Esophagus squamous epithelium (tissue), 5 donors: ENCODE results near the gene HNF1A. TPM values are rescaled to one million over a fixed set of nuclear protein-coding genes. Genes with fewer than 3 reads are reported as not detected.
A peak's percentile ranks its signal among the peaks of the same experiment; 100 is the strongest.

Experiments used
- DNase-seq: peaks from one replicate; lab custom pipeline; 2025; lab: John Stamatoyannopoulos, UW
- H3K27ac ChIP-seq, 4 donors: fragments of 200-600 bp; sonication (generic); one replicate each; pipeline ENCODE4 v1.5.1; 2016 to 2019; ENCODE audit warnings: mild to moderate bottlenecking in 1 of 4
- H3K27me3 ChIP-seq, 4 donors: fragments of 200-600 bp; sonication (generic); 1 replicate in 3 of 4; 2 replicates in 1 of 4; pipeline versions ENCODE4 v1.5.1 to v1.6.0; 2017 to 2021; ENCODE audit warnings: antibody characterized with exemption in 1 of 4
- H3K36me3 ChIP-seq, 3 donors: fragments of 200-600 bp; sonication (generic); one replicate each; pipeline ENCODE4 v1.5.1; 2016 to 2019
- H3K4me1 ChIP-seq, 3 donors: fragments of 200-600 bp; sonication (generic); one replicate each; pipeline ENCODE4 v1.5.1; 2017 to 2019
- H3K4me3 ChIP-seq, 4 donors: fragments of 200-600 bp; sonication (generic); 1 replicate in 3 of 4; 2 replicates in 1 of 4; pipeline ENCODE4 v1.5.1; 2016 to 2019; ENCODE audit warnings: mild to moderate bottlenecking in 2 of 4, moderate library complexity in 1 of 4
- H3K9me3 ChIP-seq, 3 donors: fragments of 200-600 bp; sonication (generic); one replicate each; pipeline ENCODE4 v1.5.1; 2016 to 2019
- POLR2A ChIP-seq, 4 donors: fragments of 450-650 bp; IDR thresholded peaks; one replicate each; pipeline ENCODE4 v1.6.1; 2017; ENCODE audit warnings: antibody characterized with exemption in 4 of 4, mild to moderate bottlenecking in 4 of 4, moderate library complexity in 3 of 4
- WGBS, 2 donors: methylation state at CpG; one replicate each; pipeline ENCODE4 v1.1.5; 2018; 5-methylcytosine and 5-hydroxymethylcytosine counted together
- intact Hi-C: fragments of 100-400 bp; cut with DNase I; formaldehyde crosslinking; loops from one replicate; pipeline ENCODE4 v1.15.0; 2022
- total RNA-seq, 4 donors: library from RNA; depleted of rRNA; stranded (reverse); fragments of >200 nt; gene quantifications; one replicate each; pipeline ENCODE4 v1.1.0, GENCODE V29; 2016
- TF ChIP-seq, protein P1 (sequence below), 6 experiments: fragments of 450-650 bp in 4 of 6; fragments of 200-600 bp in 2 of 6; sonication (generic) in 2 of 6; IDR thresholded peaks; one replicate each; pipeline ENCODE4 v1.5.1; 2016 to 2019; ENCODE audit warnings: antibody characterized with exemption in 6 of 6, mild to moderate bottlenecking in 4 of 6, moderate library complexity in 4 of 6
- donor health status: DM: yes; HTN: yes; CAD: no.

HNF1A gene, protein sequence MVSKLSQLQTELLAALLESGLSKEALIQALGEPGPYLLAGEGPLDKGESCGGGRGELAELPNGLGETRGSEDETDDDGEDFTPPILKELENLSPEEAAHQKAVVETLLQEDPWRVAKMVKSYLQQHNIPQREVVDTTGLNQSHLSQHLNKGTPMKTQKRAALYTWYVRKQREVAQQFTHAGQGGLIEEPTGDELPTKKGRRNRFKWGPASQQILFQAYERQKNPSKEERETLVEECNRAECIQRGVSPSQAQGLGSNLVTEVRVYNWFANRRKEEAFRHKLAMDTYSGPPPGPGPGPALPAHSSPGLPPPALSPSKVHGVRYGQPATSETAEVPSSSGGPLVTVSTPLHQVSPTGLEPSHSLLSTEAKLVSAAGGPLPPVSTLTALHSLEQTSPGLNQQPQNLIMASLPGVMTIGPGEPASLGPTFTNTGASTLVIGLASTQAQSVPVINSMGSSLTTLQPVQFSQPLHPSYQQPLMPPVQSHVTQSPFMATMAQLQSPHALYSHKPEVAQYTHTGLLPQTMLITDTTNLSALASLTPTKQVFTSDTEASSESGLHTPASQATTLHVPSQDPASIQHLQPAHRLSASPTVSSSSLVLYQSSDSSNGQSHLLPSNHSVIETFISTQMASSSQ
- not detected for total RNA-seq

DNA sequence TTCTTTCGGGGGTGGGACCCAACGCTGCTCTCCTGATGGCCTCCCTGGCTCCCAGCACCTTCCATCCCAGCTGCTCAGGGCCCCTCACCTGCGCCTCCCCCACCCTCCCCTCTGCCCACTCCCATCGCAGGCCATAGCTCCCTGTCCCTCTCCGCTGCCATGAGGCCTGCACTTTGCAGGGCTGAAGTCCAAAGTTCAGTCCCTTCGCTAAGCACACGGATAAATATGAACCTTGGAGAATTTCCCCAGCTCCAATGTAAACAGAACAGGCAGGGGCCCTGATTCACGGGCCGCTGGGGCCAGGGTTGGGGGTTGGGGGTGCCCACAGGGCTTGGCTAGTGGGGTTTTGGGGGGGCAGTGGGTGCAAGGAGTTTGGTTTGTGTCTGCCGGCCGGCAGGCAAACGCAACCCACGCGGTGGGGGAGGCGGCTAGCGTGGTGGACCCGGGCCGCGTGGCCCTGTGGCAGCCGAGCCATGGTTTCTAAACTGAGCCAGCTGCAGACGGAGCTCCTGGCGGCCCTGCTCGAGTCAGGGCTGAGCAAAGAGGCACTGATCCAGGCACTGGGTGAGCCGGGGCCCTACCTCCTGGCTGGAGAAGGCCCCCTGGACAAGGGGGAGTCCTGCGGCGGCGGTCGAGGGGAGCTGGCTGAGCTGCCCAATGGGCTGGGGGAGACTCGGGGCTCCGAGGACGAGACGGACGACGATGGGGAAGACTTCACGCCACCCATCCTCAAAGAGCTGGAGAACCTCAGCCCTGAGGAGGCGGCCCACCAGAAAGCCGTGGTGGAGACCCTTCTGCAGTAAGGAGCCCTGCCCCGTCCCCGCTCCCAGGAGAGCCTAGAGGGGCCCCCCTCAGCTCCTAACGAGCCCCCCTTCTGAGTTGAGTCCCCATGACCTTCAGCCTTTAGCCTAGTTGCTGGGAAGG, at the start of gene HNF1A:
TSS of gene HNF1A (plus strand) at position 248 of the 924 bp plus-strand sequence. CDS start at position 474, 226 bp downstream.
- Histone ChIP-seq H3K36me3 (no peaks in the 10 kb centered on the region), H3K27me3 (peaks cover 0 to 5% (median 0%) of the 10 kb centered on the region in 4 donors), H3K4me3 (no peak within 1 kb of the TSS), H3K9me3 (no peaks in the 10 kb centered on the region), H3K4me1 (no peaks in the 10 kb centered on the region), H3K27ac (peak within 1 kb of the TSS in 3 of 4 donors; percentile 38 to 53 (median 50))
- 71 to 76% methylated on average over 10 to 12 of the region's 40 CpGs for WGBS, 2 donors
- no peak for TF ChIP-seq POLR2A (IDR thresholded peaks at IDR 0.05)
- TF ChIP-seq, protein P1, sequence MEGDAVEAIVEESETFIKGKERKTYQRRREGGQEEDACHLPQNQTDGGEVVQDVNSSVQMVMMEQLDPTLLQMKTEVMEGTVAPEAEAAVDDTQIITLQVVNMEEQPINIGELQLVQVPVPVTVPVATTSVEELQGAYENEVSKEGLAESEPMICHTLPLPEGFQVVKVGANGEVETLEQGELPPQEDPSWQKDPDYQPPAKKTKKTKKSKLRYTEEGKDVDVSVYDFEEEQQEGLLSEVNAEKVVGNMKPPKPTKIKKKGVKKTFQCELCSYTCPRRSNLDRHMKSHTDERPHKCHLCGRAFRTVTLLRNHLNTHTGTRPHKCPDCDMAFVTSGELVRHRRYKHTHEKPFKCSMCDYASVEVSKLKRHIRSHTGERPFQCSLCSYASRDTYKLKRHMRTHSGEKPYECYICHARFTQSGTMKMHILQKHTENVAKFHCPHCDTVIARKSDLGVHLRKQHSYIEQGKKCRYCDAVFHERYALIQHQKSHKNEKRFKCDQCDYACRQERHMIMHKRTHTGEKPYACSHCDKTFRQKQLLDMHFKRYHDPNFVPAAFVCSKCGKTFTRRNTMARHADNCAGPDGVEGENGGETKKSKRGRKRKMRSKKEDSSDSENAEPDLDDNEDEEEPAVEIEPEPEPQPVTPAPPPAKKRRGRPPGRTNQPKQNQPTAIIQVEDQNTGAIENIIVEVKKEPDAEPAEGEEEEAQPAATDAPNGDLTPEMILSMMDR (IDR thresholded peaks at IDR 0.05), result no peak
- no peak for DNase-seq
- intact Hi-C loops, result loop anchor here (10.0 kb wide), 1 partner anchor 394 kb away; the partner anchor contains the start of gene POP5

DNA sequence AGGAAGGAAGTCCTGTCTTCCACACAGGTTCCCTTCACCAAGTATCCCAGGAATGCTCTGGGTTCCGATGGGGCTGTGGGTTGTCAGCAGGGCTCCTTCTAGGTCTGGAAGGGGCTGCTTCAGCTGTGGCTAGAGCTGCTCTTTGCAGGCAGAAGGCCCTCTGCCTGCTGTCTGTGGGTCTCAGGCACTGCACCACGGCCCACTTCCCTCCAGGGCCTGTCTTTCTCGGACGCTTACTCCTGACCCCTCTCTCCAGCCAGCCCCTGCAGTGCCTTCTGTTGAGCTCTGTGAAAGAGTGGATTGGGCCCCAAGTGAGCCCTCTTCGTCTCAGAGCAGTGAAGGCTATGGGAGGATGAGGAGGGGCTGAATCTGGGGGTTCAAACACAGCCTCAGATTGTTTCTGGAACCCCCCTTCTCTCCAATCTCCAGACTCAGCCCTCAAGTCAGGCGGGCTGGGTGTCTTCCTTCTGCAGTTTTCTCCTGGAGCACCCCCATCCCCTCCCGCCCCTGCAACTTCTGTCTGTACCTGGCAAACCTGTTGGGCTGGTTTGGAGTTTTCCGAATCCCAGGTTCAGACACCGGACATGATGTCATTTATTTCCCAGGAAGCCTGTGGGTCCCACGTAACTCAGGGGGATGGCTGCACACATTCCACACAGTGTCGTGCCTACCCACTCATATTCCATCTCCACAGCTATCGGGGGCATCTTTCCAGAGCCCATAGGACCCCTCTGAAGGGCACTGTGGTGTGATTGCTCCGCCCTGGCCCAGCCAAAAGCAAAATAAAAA, 49.3 kb upstream of the HNF1A start:
- no peak overlapping the region for H3K4me3 ChIP-seq
- intact Hi-C loops, result no loop called here
- no peaks in the 10 kb centered on the region for H3K36me3 ChIP-seq
- no peak for TF ChIP-seq POLR2A (IDR thresholded peaks at IDR 0.05)
- TF ChIP-seq, protein P1 (IDR thresholded peaks at IDR 0.05), result no peak
- H3K9me3 ChIP-seq, result no peaks in the 10 kb centered on the region
- DNase-seq, result no peak
- peaks cover 0 to 30% (median 0%) of the 10 kb centered on the region in 3 donors for H3K4me1 ChIP-seq
- H3K27me3 ChIP-seq, result no peaks in the 10 kb centered on the region
- WGBS, 2 donors, result 31 to 74% methylated on average over 7 of the region's 13 CpGs
- peak overlapping the region; percentile 44 to 87 (median 86) for H3K27ac ChIP-seq

DNA sequence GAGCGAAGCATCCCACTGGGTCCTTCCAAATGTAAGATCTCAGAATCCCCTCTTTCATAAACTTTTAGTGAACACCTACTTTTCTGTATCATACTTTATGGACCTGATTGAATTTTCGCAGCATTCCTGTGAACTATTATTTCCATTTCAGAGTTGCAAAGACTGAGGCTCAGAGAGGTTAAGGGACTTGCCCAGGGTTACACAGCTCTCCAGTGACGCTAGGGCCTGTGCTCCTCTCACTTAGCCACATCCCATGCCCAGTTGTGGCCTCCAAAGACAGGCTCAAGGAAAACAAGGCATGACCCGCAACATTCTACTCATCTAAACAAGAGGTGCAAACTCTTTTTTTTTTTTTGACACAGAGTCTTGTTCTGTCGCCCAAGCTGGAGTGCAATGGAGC, 48.3 kb upstream of the HNF1A start:
- intact Hi-C loops, result no loop called here
- Histone ChIP-seq H3K36me3 (no peaks in the 10 kb centered on the region), H3K27ac (peak overlapping the region in 3 of 4 donors; percentile 85 to 87 (median 86)), H3K4me3 (no peak overlapping the region), H3K27me3 (no peaks in the 10 kb centered on the region), H3K9me3 (no peaks in the 10 kb centered on the region), H3K4me1 (peaks cover 0 to 27% (median 0%) of the 10 kb centered on the region in 3 donors)
- DNase-seq, result no peak
- TF ChIP-seq, protein P1 (IDR thresholded peaks at IDR 0.05), result no peak
- no peak for TF ChIP-seq POLR2A (IDR thresholded peaks at IDR 0.05)
- 89 to 91% methylated on average over 5 of the region's 5 CpGs for WGBS, 2 donors

DNA sequence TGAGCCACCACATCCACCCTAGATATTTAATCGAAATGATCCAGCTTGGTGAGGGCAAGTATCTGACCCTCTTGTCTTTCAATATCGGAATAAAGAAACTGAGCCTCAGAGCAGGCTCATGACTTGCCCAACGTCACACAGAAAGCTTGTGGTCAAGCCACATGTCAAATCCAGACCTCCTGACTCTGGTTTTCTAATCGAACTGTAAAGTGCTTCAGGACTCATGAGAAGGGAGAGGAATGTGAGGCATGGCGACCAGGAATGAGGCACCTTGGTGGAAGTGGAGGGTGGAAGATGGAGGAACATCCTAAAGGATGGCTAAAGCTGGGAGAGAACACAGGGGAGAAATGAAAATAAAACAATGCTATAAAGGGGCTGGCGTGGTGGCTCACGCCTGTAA, 46.3 kb upstream of the HNF1A start:
- Histone ChIP-seq H3K4me3 (no peak overlapping the region), H3K27ac (no peak overlapping the region), H3K27me3 (no peaks in the 10 kb centered on the region), H3K9me3 (no peaks in the 10 kb centered on the region), H3K4me1 (peaks cover 0 to 14% (median 0%) of the 10 kb centered on the region in 3 donors), H3K36me3 (no peaks in the 10 kb centered on the region)
- DNase-seq, result no peak
- WGBS, 2 donors, result 79 to 80% methylated on average over 7 of the region's 7 CpGs
- TF ChIP-seq, protein P1 (IDR thresholded peaks at IDR 0.05), result no peak
- intact Hi-C loops, result no loop called here
